ENCODE measurements around the gene OTUB1.

GRCh38 chr11:63958008-63958407 is 28.2 kb upstream of the OTUB1 start:
- TF ChIP-seq, protein P1, sequence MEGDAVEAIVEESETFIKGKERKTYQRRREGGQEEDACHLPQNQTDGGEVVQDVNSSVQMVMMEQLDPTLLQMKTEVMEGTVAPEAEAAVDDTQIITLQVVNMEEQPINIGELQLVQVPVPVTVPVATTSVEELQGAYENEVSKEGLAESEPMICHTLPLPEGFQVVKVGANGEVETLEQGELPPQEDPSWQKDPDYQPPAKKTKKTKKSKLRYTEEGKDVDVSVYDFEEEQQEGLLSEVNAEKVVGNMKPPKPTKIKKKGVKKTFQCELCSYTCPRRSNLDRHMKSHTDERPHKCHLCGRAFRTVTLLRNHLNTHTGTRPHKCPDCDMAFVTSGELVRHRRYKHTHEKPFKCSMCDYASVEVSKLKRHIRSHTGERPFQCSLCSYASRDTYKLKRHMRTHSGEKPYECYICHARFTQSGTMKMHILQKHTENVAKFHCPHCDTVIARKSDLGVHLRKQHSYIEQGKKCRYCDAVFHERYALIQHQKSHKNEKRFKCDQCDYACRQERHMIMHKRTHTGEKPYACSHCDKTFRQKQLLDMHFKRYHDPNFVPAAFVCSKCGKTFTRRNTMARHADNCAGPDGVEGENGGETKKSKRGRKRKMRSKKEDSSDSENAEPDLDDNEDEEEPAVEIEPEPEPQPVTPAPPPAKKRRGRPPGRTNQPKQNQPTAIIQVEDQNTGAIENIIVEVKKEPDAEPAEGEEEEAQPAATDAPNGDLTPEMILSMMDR (conservative IDR thresholded peaks at IDR 0.05) = no peak
- no peak for TF ChIP-seq ZFX (IDR thresholded peaks at IDR 0.05)

All from C4-2B (cell line).